H9 (cell line): ENCODE measurements around the gene SRGAP2C. TPM values are rescaled to one million over a fixed set of nuclear protein-coding genes. Genes with fewer than 3 reads are reported as not detected.
"Not testable (repeated sequence)": the region's sequence is repeated elsewhere in the genome, so short reads cannot be mapped to it uniquely, and the experiment has no call there.

Experiments
- DNase-seq: peaks from one replicate; pipeline ENCODE4 v3.0.0-alpha.2; 2017
- H2AFZ ChIP-seq: one replicate; pipeline ENCODE4 v1.6.1; 2013; ENCODE audit warnings: mild to moderate bottlenecking, low read length, control low read depth, moderate library complexity
- H2AK5ac ChIP-seq: 2 replicates; pipeline ENCODE4 v1.6.1; 2013; ENCODE audit warnings: low read length, control low read depth, mixed read lengths; ENCODE audit not compliant: insufficient read length
- H2BK120ac ChIP-seq: one replicate; pipeline ENCODE4 v1.6.1; 2013; ENCODE audit warnings: low read depth, mild to moderate bottlenecking, low read length, control low read depth, inconsistent platforms; ENCODE audit not compliant: poor library complexity, severe bottlenecking
- H2BK12ac ChIP-seq: 2 replicates; pipeline ENCODE4 v1.6.1; 2013; ENCODE audit warnings: low read length, control low read depth, mixed read lengths, low read depth; ENCODE audit not compliant: insufficient read length
- H2BK15ac ChIP-seq: 2 replicates; pipeline ENCODE4 v1.6.1; 2013; ENCODE audit warnings: low read depth, low read length, control low read depth
- H2BK20ac ChIP-seq: one replicate; pipeline ENCODE4 v1.6.1; 2013; ENCODE audit warnings: low read depth, mild to moderate bottlenecking, low read length, control low read depth, inconsistent platforms; ENCODE audit not compliant: poor library complexity, severe bottlenecking
- H2BK5ac ChIP-seq: 2 replicates; pipeline ENCODE4 v1.6.1; 2013; ENCODE audit warnings: low read length, control low read depth, mixed read lengths; ENCODE audit not compliant: insufficient read length
- H3K14ac ChIP-seq: 2 replicates; pipeline ENCODE4 v1.6.1; 2013; ENCODE audit warnings: low read length, control low read depth; ENCODE audit not compliant: insufficient read depth
- H3K18ac ChIP-seq: 2 replicates; pipeline ENCODE4 v1.6.1; 2013; ENCODE audit warnings: low read depth, mild to moderate bottlenecking, mixed read lengths, low read length, control low read depth; ENCODE audit not compliant: insufficient read length
- H3K23ac ChIP-seq: 2 replicates; pipeline ENCODE4 v1.6.1; 2013; ENCODE audit warnings: low read length, control low read depth, mixed read lengths, low read depth; ENCODE audit not compliant: insufficient read length
- H3K23me2 ChIP-seq: 2 replicates; pipeline ENCODE4 v1.6.1; 2013; ENCODE audit warnings: low read depth, mild to moderate bottlenecking, mixed read lengths, low read length, control low read depth; ENCODE audit not compliant: insufficient read length, poor library complexity, severe bottlenecking
- H3K27ac ChIP-seq: 2 replicates; pipeline ENCODE4 v1.5.1; 2013; ENCODE audit warnings: low read length, control low read depth, mixed read lengths, low read depth; ENCODE audit not compliant: insufficient read length
- H3K27me3 ChIP-seq: 2 replicates; pipeline ENCODE4 v1.6.1; 2013; ENCODE audit warnings: low read length, control low read depth, inconsistent platforms; ENCODE audit not compliant: insufficient read depth
- H3K4ac ChIP-seq: 2 replicates; pipeline ENCODE4 v1.6.1; 2013; ENCODE audit warnings: low read depth, mild to moderate bottlenecking, control low read depth, inconsistent platforms, low read length, moderate library complexity
- H3K4me1 ChIP-seq: 2 replicates; pipeline ENCODE4 v1.6.1; 2013; ENCODE audit warnings: low read length, control low read depth, inconsistent platforms; ENCODE audit not compliant: insufficient read depth
- H3K4me2 ChIP-seq: 2 replicates; pipeline ENCODE4 v1.6.1; 2013; ENCODE audit warnings: low read length, control low read depth, mixed read lengths; ENCODE audit not compliant: insufficient read length, insufficient read depth
- H3K56ac ChIP-seq: 2 replicates; pipeline ENCODE4 v1.6.1; 2013; ENCODE audit warnings: low read depth, mild to moderate bottlenecking, mixed read lengths, low read length, control low read depth; ENCODE audit not compliant: insufficient read length
- H3K79me1 ChIP-seq: 2 replicates; pipeline ENCODE4 v1.6.1; 2013; ENCODE audit warnings: low read depth, mild to moderate bottlenecking, moderate library complexity, low read length, control low read depth, inconsistent platforms; ENCODE audit not compliant: insufficient read depth, poor library complexity, severe bottlenecking
- H3K79me2 ChIP-seq: 2 replicates; pipeline ENCODE4 v1.6.1; 2013; ENCODE audit warnings: low read length, control low read depth, inconsistent platforms; ENCODE audit not compliant: insufficient read depth
- H3K9ac ChIP-seq: 2 replicates; pipeline ENCODE4 v1.6.1; 2013; ENCODE audit warnings: low read length, control low read depth, mixed read lengths; ENCODE audit not compliant: insufficient read length; ENCODE audit errors: extremely low read depth
- H3K9me3 ChIP-seq: one replicate; pipeline ENCODE4 v1.6.1; 2013; ENCODE audit warnings: low read depth, low read length, inconsistent platforms; ENCODE audit not compliant: control insufficient read depth
- H3T11ph ChIP-seq: one replicate; pipeline ENCODE4 v1.6.1; 2013; ENCODE audit warnings: mild to moderate bottlenecking, low read length, control low read depth, inconsistent platforms
- H4K20me1 ChIP-seq: one replicate; pipeline ENCODE4 v1.6.1; 2013; ENCODE audit not compliant: control insufficient read depth, insufficient read length, insufficient read depth
- H4K5ac ChIP-seq: 2 replicates; pipeline ENCODE4 v1.6.1; 2013; ENCODE audit warnings: low read depth, mild to moderate bottlenecking, mixed read lengths, low read length, control low read depth; ENCODE audit not compliant: insufficient read length
- H4K8ac ChIP-seq: replicated peaks from 2 replicates; pipeline ENCODE4 v1.6.1; 2013; ENCODE audit warnings: low read length, control low read depth, mixed read lengths, low read depth; ENCODE audit not compliant: insufficient read length
- H4K91ac ChIP-seq: 2 replicates; pipeline ENCODE4 v1.6.1; 2013; ENCODE audit warnings: low read depth, mild to moderate bottlenecking, moderate library complexity, mixed read lengths, low read length, control low read depth; ENCODE audit not compliant: insufficient read length
- H3K27ac Mint-ChIP-seq, 3 experiments: 2 replicates in 2 of 3; 3 replicates in 1 of 3; pipeline ENCODE4 v1.8.0; 2020 to 2021; ENCODE audit warnings: mixed read lengths in 3 of 3, mild to moderate bottlenecking in 1 of 3, moderate library complexity in 1 of 3
- H3K27me3 Mint-ChIP-seq: 2 replicates; pipeline ENCODE4 v1.8.0; 2021; ENCODE audit warnings: low read depth, mild to moderate bottlenecking, moderate library complexity, mixed read lengths
- H3K36me3 Mint-ChIP-seq, 3 experiments: 2 replicates in 2 of 3; 3 replicates in 1 of 3; pipeline ENCODE4 v1.8.0; 2020 to 2021; ENCODE audit warnings: low read depth in 3 of 3, mixed read lengths in 3 of 3; ENCODE audit not compliant: insufficient read depth in 1 of 3
- H3K4me1 Mint-ChIP-seq, 2 experiments: 2 replicates each; pipeline ENCODE4 v1.8.0; 2020; ENCODE audit warnings: mixed read lengths in 2 of 2
- H3K4me3 Mint-ChIP-seq, 2 experiments: 2 replicates in 1 of 2; 3 replicates in 1 of 2; pipeline ENCODE4 v1.8.0; 2020 to 2021; ENCODE audit warnings: mild to moderate bottlenecking in 2 of 2, mixed read lengths in 2 of 2, moderate library complexity in 1 of 2
- H3K9me3 Mint-ChIP-seq, 2 experiments: 2 replicates in 1 of 2; 3 replicates in 1 of 2; pipeline ENCODE4 v1.8.0; 2020; ENCODE audit warnings: mild to moderate bottlenecking in 2 of 2, mixed read lengths in 2 of 2, moderate library complexity in 1 of 2
- WGBS: extraction: QIAGEN DNeasy Blood & Tissue Kit; methylation state at CpG from one replicate; pipeline ENCODE4 v1.1.7; 2013; ENCODE audit warnings: missing lambda C conversion rate, low lambda C conversion rate, mixed read lengths; ENCODE audit not compliant: insufficient read length; ENCODE audit errors: extremely low coverage; 5-methylcytosine and 5-hydroxymethylcytosine counted together
- total RNA-seq: library from RNA; stranded (reverse); gene quantifications from 2 replicates; pipeline ENCODE4 v1.2.1, GENCODE V29; 2021

SRGAP2C gene
- total RNA-seq, 1 experiment from 2014 or later = 16.5 TPM

DNA sequence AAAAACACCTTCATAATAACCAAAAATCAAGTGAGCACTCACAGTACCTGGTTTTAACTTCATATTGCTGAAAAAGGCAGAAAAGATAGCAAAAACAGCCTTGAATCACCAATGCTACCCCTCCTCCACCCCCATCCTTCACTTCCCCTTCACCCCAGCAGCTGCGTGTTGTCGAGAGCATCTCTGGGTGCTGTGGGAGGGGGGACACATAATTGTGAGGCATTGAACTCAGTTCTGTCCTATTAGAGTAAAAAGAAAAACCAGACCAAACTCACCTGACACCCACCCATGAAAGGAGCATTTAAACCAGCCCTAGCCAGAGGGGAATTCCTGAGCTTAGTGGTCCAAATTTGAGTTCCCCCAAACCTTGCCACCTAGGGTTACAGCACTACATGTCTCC is 248.7 kb downstream of the SRGAP2C start:
- not testable (repeated sequence) for H3K18ac ChIP-seq, H3K14ac ChIP-seq, H3K27ac ChIP-seq, H3K27me3 Mint-ChIP-seq, H2BK120ac ChIP-seq, H3K4me2 ChIP-seq, H3K36me3 Mint-ChIP-seq, H3K4ac ChIP-seq, H2BK20ac ChIP-seq, H3K23me2 ChIP-seq, H3K23ac ChIP-seq, H4K8ac ChIP-seq, H2BK12ac ChIP-seq, H3K9ac ChIP-seq, DNase-seq, H3K4me3 Mint-ChIP-seq, H3K4me1 ChIP-seq, H3K27me3 ChIP-seq, H2AK5ac ChIP-seq, H3K56ac ChIP-seq, H3T11ph ChIP-seq, H4K5ac ChIP-seq, H3K27ac Mint-ChIP-seq, H4K20me1 ChIP-seq, H2BK5ac ChIP-seq, H3K79me1 ChIP-seq, H3K9me3 Mint-ChIP-seq, H3K79me2 ChIP-seq, H2AFZ ChIP-seq, H3K4me1 Mint-ChIP-seq, H3K9me3 ChIP-seq, H4K91ac ChIP-seq, H2BK15ac ChIP-seq
- WGBS = no CpG with 5 or more reads among the region's 2 CpGs

GRCh38 chr1:121438862-121439261 is 254.1 kb downstream of the SRGAP2C start:
- not testable (repeated sequence) for H4K91ac ChIP-seq, H3K27ac Mint-ChIP-seq, H3K36me3 Mint-ChIP-seq, H3T11ph ChIP-seq, H3K9me3 ChIP-seq, H3K4me3 Mint-ChIP-seq, H3K18ac ChIP-seq, H3K79me2 ChIP-seq, H3K14ac ChIP-seq, H4K20me1 ChIP-seq, H3K9ac ChIP-seq, H2BK12ac ChIP-seq, H2BK20ac ChIP-seq, H3K4ac ChIP-seq, DNase-seq, H3K9me3 Mint-ChIP-seq, H4K8ac ChIP-seq, H3K23me2 ChIP-seq, H3K4me2 ChIP-seq, H3K27ac ChIP-seq, H3K4me1 Mint-ChIP-seq, H2AFZ ChIP-seq, H4K5ac ChIP-seq, H3K27me3 ChIP-seq, H3K79me1 ChIP-seq, H2AK5ac ChIP-seq, H3K27me3 Mint-ChIP-seq, H2BK5ac ChIP-seq, H3K23ac ChIP-seq, H2BK15ac ChIP-seq, H3K4me1 ChIP-seq, H3K56ac ChIP-seq, H2BK120ac ChIP-seq
- WGBS = no CpG with 5 or more reads among the region's 3 CpGs
